ENCODE results near the gene NRBF2.

- TF ChIP-seq POLR2A (IDR thresholded peaks at IDR 0.05; ENCODE audit: low read depth, low read length) (no peak), POLR2AphosphoS5 (IDR thresholded peaks at IDR 0.05; ENCODE audit: low read depth, low read length) (no peak), TAF1 (IDR thresholded peaks at IDR 0.05; ENCODE audit: borderline replicate concordance, low read depth, low read length) (no peak)
Observed at GRCh38 chr10:63125459-63125858, 7.7 kb upstream of the NRBF2 start.
